GM23248 (cell line): ENCODE results near the gene SRC.

Experiments used
- EZH2 ChIP-seq: fragments of 200-600 bp; sonication (generic); IDR thresholded peaks from 2 replicates; pipeline ENCODE4 v1.6.1; 2018; ENCODE audit warnings: antibody characterized with exemption, mild to moderate bottlenecking; ENCODE audit not compliant: insufficient read depth, poor library complexity, severe bottlenecking
- EZH2phosphoT487 ChIP-seq: fragments of 200-600 bp; sonication (generic); IDR thresholded peaks from 2 replicates; pipeline ENCODE4 v1.6.1; 2018; ENCODE audit warnings: antibody characterized with exemption, moderate library complexity, mild to moderate bottlenecking, low read depth; ENCODE audit not compliant: insufficient read depth

DNA sequence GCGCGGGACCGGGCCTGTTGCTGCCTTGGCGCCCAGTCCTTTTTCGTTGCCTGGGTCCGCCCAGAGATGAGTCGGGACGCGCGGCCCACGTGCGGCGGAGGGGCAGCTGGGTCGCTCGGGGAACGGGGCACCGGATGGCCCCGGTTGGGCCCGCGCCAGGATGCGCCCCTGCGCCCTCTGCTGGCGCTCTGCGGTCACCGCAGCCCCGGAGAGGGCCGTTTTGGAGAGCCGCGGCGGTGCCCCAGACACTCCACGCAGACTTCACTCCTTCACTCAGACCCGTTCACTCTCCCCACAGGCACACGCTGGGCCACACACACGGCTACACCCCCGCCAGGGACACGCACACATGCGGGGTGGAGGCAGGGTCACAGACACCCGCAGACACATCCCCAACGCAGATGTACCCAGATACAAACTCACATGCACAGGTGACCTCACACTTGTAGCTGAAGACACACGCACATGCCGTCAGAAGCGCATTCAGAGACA, 38.8 kb downstream of the SRC start:
- no peak for TF ChIP-seq EZH2phosphoT487
- no peak for TF ChIP-seq EZH2
